Measurements from ENCODE around the gene SPEF1.

Gene SPEF1

GRCh38 chr20:3744806-3745685 lies 36.2 kb downstream of the SPEF1 start:
- DNase-seq, result peak; percentile 34

- no peak for DNase-seq
Observed at GRCh38 chr20:3744037-3744436, 37.2 kb downstream of the SPEF1 start.

GRCh38 chr20:3743251-3743650 lies 38.0 kb downstream of the SPEF1 start:
- DNase-seq, result peak; percentile 20

GRCh38 chr20:3741836-3742458 lies 39.3 kb downstream of the SPEF1 start:
- no peak for DNase-seq

- DNase-seq, result no peak
Observed at GRCh38 chr20:3740615-3741301, 40.5 kb downstream of the SPEF1 start.

GRCh38 chr20:3739926-3740451 lies 41.3 kb downstream of the SPEF1 start:
- no peak for DNase-seq

- no peak for DNase-seq
Observed at GRCh38 chr20:3739054-3739925, 42.0 kb downstream of the SPEF1 start.

- DNase-seq, result no peak
Observed at GRCh38 chr20:3738111-3739053, 42.9 kb downstream of the SPEF1 start.

GRCh38 chr20:3735768-3736167 lies 45.5 kb downstream of the SPEF1 start:
- DNase-seq, result no peak

GRCh38 chr20:3734111-3734843 lies 47.0 kb downstream of the SPEF1 start:
- DNase-seq, result no peak

GRCh38 chr20:3733119-3733995 lies 47.9 kb downstream of the SPEF1 start:
- no peak for DNase-seq

GRCh38 chr20:3732327-3733118 lies 48.7 kb downstream of the SPEF1 start, which contains the start of gene HSPA12B:
Gene HSPA12B (plus strand): TSS chr20:3732685. CDS start chr20:3738675, 5,990 bp downstream.
- peak; percentile 15 for DNase-seq

GRCh38 chr20:3731944-3732326 lies 49.3 kb downstream of the SPEF1 start:
- DNase-seq, result no peak

GRCh38 chr20:3730803-3731672 lies 50.2 kb downstream of the SPEF1 start:
- DNase-seq, result no peak

GRCh38 chr20:3729811-3730540 lies 51.3 kb downstream of the SPEF1 start:
- no peak for DNase-seq

GRCh38 chr20:3729378-3729777 lies 51.9 kb downstream of the SPEF1 start:
- DNase-seq, result no peak

GRCh38 chr20:3728876-3729275 lies 52.4 kb downstream of the SPEF1 start:
- DNase-seq, result no peak
